CD14-positive monocyte (primary cell): Measurements from ENCODE around the gene LAMB1. TPM values are rescaled to one million over a fixed set of nuclear protein-coding genes. Genes with fewer than 3 reads are reported as not detected.

Experiments used
- DNase-seq, 3 donors: peaks; one replicate each; pipeline ENCODE4 v3.0.0-alpha.2; 2011 to 2022
- H2AFZ ChIP-seq: 2 replicates; pipeline ENCODE4 v1.6.0; 2012; ENCODE audit warnings: mild to moderate bottlenecking, low read depth, low read length, inconsistent platforms; ENCODE audit not compliant: insufficient read depth, poor library complexity, severe bottlenecking
- H3K27ac ChIP-seq, 2 donors: 1 replicate in 1 of 2; 2 replicates in 1 of 2; pipeline ENCODE4 v1.5.1; 2012 to 2013; ENCODE audit warnings: low read length in 2 of 2, control low read depth in 1 of 2, inconsistent platforms in 1 of 2, low read depth in 1 of 2, mild to moderate bottlenecking in 1 of 2
- H3K27me3 ChIP-seq, 2 donors: one replicate each; pipeline versions ENCODE4 v1.6.0 to v1.6.1; 2011 to 2013; ENCODE audit warnings: low read length in 2 of 2; ENCODE audit not compliant: control insufficient read depth in 2 of 2, insufficient read depth in 2 of 2
- H3K36me3 ChIP-seq, 2 donors: replicated peaks in 1 of 2; 1 replicate in 1 of 2; 2 replicates in 1 of 2; pipeline versions ENCODE4 v1.5.1 to v1.6.1; 2012 to 2013; ENCODE audit warnings: low read length in 2 of 2, control low read depth in 1 of 2, inconsistent platforms in 1 of 2, mild to moderate bottlenecking in 1 of 2; ENCODE audit not compliant: insufficient read depth in 2 of 2, control insufficient read depth in 1 of 2
- H3K4me1 ChIP-seq, 2 donors: 1 replicate in 1 of 2; 2 replicates in 1 of 2; pipeline versions ENCODE4 v1.5.1 to v1.6.1; 2012 to 2013; ENCODE audit warnings: low read length in 2 of 2, control low read depth in 1 of 2, inconsistent platforms in 1 of 2, mild to moderate bottlenecking in 1 of 2, moderate library complexity in 1 of 2; ENCODE audit not compliant: insufficient read depth in 2 of 2, control insufficient read depth in 1 of 2
- H3K4me2 ChIP-seq: replicated peaks from 2 replicates; pipeline ENCODE3; 2012; ENCODE audit warnings: low read length, moderate library complexity, mild to moderate bottlenecking; ENCODE audit not compliant: poor library complexity, severe bottlenecking; ENCODE audit errors: extremely low read depth
- H3K4me3 ChIP-seq, 3 experiments: fragments of 200-600 bp in 1 of 3; sonication (generic) in 1 of 3; replicated peaks in 1 of 3; 1 replicate in 2 of 3; 2 replicates in 1 of 3; pipeline ENCODE4 v1.5.1; 2011 to 2013; ENCODE audit warnings: low read length in 3 of 3, mild to moderate bottlenecking in 3 of 3, control low read depth in 2 of 3, low read depth in 2 of 3, inconsistent platforms in 1 of 3, moderate library complexity in 1 of 3
- H3K79me2 ChIP-seq: 2 replicates; pipeline ENCODE4 v1.6.0; 2012; ENCODE audit warnings: mild to moderate bottlenecking, control low read depth, inconsistent platforms, low read length, moderate library complexity; ENCODE audit not compliant: insufficient read depth
- H3K9ac ChIP-seq: 2 replicates; pipeline ENCODE4 v1.6.0; 2017; ENCODE audit warnings: low read length, mild to moderate bottlenecking; ENCODE audit not compliant: insufficient read depth, poor library complexity, severe bottlenecking
- H3K9me3 ChIP-seq, 2 donors: replicated peaks in 1 of 2; 1 replicate in 1 of 2; 2 replicates in 1 of 2; pipeline versions ENCODE4 v1.5.1 to v1.6.1; 2012 to 2013; ENCODE audit warnings: low read length in 2 of 2, control low read depth in 1 of 2; ENCODE audit not compliant: control insufficient read depth in 1 of 2, insufficient read depth in 1 of 2
- H4K20me1 ChIP-seq: 2 replicates; pipeline ENCODE4 v1.6.0; 2012; ENCODE audit warnings: mild to moderate bottlenecking, low read length, control low read depth, moderate library complexity; ENCODE audit not compliant: insufficient read depth
- H3K27ac Mint-ChIP-seq, 7 donors: one replicate each; pipeline ENCODE4 v1.8.0; 2020; ENCODE audit warnings: mild to moderate bottlenecking in 7 of 7, mixed read lengths in 7 of 7, moderate library complexity in 6 of 7, inconsistent platforms in 2 of 7
- H3K27me3 Mint-ChIP-seq, 3 donors: one replicate each; pipeline ENCODE4 v1.8.0; 2021 to 2022; ENCODE audit warnings: low read depth in 3 of 3, mild to moderate bottlenecking in 3 of 3, mixed read lengths in 3 of 3, moderate library complexity in 3 of 3, inconsistent platforms in 1 of 3
- H3K36me3 Mint-ChIP-seq, 2 donors: one replicate each; pipeline ENCODE4 v1.8.0; 2020; ENCODE audit warnings: mixed read lengths in 2 of 2, inconsistent platforms in 1 of 2, mild to moderate bottlenecking in 1 of 2
- H3K4me1 Mint-ChIP-seq: one replicate; pipeline ENCODE4 v1.8.0; 2020; ENCODE audit warnings: mild to moderate bottlenecking, mixed read lengths
- H3K4me3 Mint-ChIP-seq, 2 donors: one replicate each; pipeline ENCODE4 v1.8.0; 2020; ENCODE audit warnings: mild to moderate bottlenecking in 2 of 2, mixed read lengths in 2 of 2, moderate library complexity in 1 of 2
- H3K9me3 Mint-ChIP-seq, 7 donors: one replicate each; pipeline ENCODE4 v1.8.0; 2020 to 2022; ENCODE audit warnings: mixed read lengths in 7 of 7, mild to moderate bottlenecking in 6 of 7, moderate library complexity in 6 of 7, inconsistent platforms in 2 of 7
- CTCF ChIP-seq: fragments of 200-600 bp; IDR thresholded peaks from one replicate; pipeline ENCODE4 v1.8.0; 2022; ENCODE audit warnings: antibody characterized with exemption, mild to moderate bottlenecking
- WGBS: methylation state at CpG from one replicate; pipeline ENCODE4 v1.1.5; 2013; ENCODE audit warnings: missing lambda C conversion rate; ENCODE audit not compliant: insufficient coverage; 5-methylcytosine and 5-hydroxymethylcytosine counted together
- intact Hi-C, 2 donors: fragments of 100-400 bp; cut with micrococcal nuclease; formaldehyde crosslinking; loops; one replicate each; pipeline versions ENCODE4 v1.15.0 to v1.15.1; 2023
- polyA plus RNA-seq, 3 donors: library from polyadenylated mRNA; depleted of rRNA in 1 of 3; unstranded in 2 of 3; stranded (reverse) in 1 of 3; fragments of 300-500 nt in 2 of 3; fragments of >200 nt in 1 of 3; fragmentation: Illumina TruSeq in 2 of 3; gene quantifications; 1 replicate in 2 of 3; 2 replicates in 1 of 3; pipeline ENCODE4 v1.2.3, GENCODE V29; 2012 to 2021

Gene LAMB1
- polyA plus RNA-seq, 3 donors, result 0.42 TPM; not detected in 2

GRCh38 chr7:107951172-107951787 lies 51.7 kb downstream of the LAMB1 start:
- Mint-ChIP-seq H3K27me3 (peaks cover 0 to 3% (median 2%) of the 10 kb centered on the region in 3 donors), H3K27ac (no peak overlapping the region), H3K4me1 (no peaks in the 10 kb centered on the region), H3K4me3 (no peak overlapping the region), H3K36me3 (no peaks in the 10 kb centered on the region), H3K9me3 (no peaks in the 10 kb centered on the region)
- H3K36me3 ChIP-seq, result no peaks in the 10 kb centered on the region
- no peaks in the 10 kb centered on the region for H3K79me2 ChIP-seq
- no peak overlapping the region for H2AFZ ChIP-seq
- no peak overlapping the region for H3K4me3 ChIP-seq
- no peak for TF ChIP-seq CTCF
- H3K9me3 ChIP-seq, result no peaks in the 10 kb centered on the region
- H3K9ac ChIP-seq, result no peak overlapping the region
- no peak overlapping the region for H3K27ac ChIP-seq
- WGBS, result 97% methylated on average over 11 of the region's 14 CpGs
- no peak overlapping the region for H3K4me2 ChIP-seq
- intact Hi-C loops, result no loop called here
- no peaks in the 10 kb centered on the region for H4K20me1 ChIP-seq
- DNase-seq, result no peak
- no peaks in the 10 kb centered on the region for H3K27me3 ChIP-seq
- no peaks in the 10 kb centered on the region for H3K4me1 ChIP-seq

- no peaks in the 10 kb centered on the region for H3K9me3 ChIP-seq
- no peak overlapping the region for H2AFZ ChIP-seq
- no peak overlapping the region for H3K27ac ChIP-seq
- no peaks in the 10 kb centered on the region for H4K20me1 ChIP-seq
- H3K4me3 Mint-ChIP-seq, result no peak overlapping the region
- no peaks in the 10 kb centered on the region for H3K36me3 Mint-ChIP-seq
- TF ChIP-seq CTCF, result no peak
- H3K9ac ChIP-seq, result no peak overlapping the region
- H3K4me1 ChIP-seq, result no peaks in the 10 kb centered on the region
- H3K9me3 Mint-ChIP-seq, result peaks cover 0 to 1% (median 0%) of the 10 kb centered on the region in 7 donors
- no peak for DNase-seq
- WGBS, result no CpG with 5 or more reads among the region's 1 CpG
- H3K4me2 ChIP-seq, result no peak overlapping the region
- no peak overlapping the region for H3K27ac Mint-ChIP-seq
- intact Hi-C loops, result no loop called here
- H3K27me3 Mint-ChIP-seq, result peaks cover 2 to 3% (median 2%) of the 10 kb centered on the region in 3 donors
- H3K36me3 ChIP-seq, result no peaks in the 10 kb centered on the region
- no peaks in the 10 kb centered on the region for H3K79me2 ChIP-seq
- no peak overlapping the region for H3K4me3 ChIP-seq
- H3K27me3 ChIP-seq, result no peaks in the 10 kb centered on the region
- no peaks in the 10 kb centered on the region for H3K4me1 Mint-ChIP-seq
Observed at GRCh38 chr7:107949443-107949935, 53.5 kb downstream of the LAMB1 start.
